ENCODE data around the gene MIPOL1. TPM values are rescaled to one million over a fixed set of nuclear protein-coding genes. Genes with fewer than 3 reads are reported as not detected.

MIPOL1 gene
- total and polyA plus RNA-seq, 2 experiments from 2014 or later: 16.6 to 24.8 TPM

- Mint-ChIP-seq H3K4me3 (no peak overlapping the region), H3K27me3 (ENCODE audit: insufficient read depth, low read depth, poor library complexity) (no peaks in the 10 kb centered on the region), H3K4me1 (0 out of 3 replicates have a peak, but pooled peaks cover 3% of the 10 kb centered on the region), H3K9me3 (no peaks in the 10 kb centered on the region), H3K27ac (no peak overlapping the region), H3K36me3 (ENCODE audit: low read depth) (no peaks in the 10 kb centered on the region)
- Histone ChIP-seq H3K9me2 (ENCODE audit: insufficient read depth) (no peaks in the 10 kb centered on the region), H3K4me2 (no peak overlapping the region), H4K20me1 (replicated peaks; ENCODE audit: insufficient read depth) (no peaks in the 10 kb centered on the region), H3K4me1 (ENCODE audit: insufficient read depth) (no peaks in the 10 kb centered on the region), H3K4me3 (no peak overlapping the region), H3K27me3 (ENCODE audit: insufficient read depth) (no peaks in the 10 kb centered on the region), H3K27ac (ENCODE audit: low read depth) (no peak overlapping the region), H2AFZ (no peak overlapping the region), H3F3A (replicated peaks; ENCODE audit: low read depth) (no peaks in the 10 kb centered on the region), H3K79me2 (replicated peaks; ENCODE audit: insufficient read depth) (no peaks in the 10 kb centered on the region), H3K36me3 (ENCODE audit: insufficient read depth) (no peaks in the 10 kb centered on the region)
- DNase-seq (ENCODE audit: low spot score): no peak
- no peak for TF ChIP-seq ZNF114 (CRISPR knock-in tag; IDR thresholded peaks at IDR 0.05)
- no peak for TF ChIP-seq ZNF462 (CRISPR knock-in tag; IDR thresholded peaks at IDR 0.05)
- TF ChIP-seq ZNF331 (CRISPR knock-in tag; IDR thresholded peaks at IDR 0.05; ENCODE audit: low read depth): no peak
- no peak for TF ChIP-seq REST (IDR thresholded peaks at IDR 0.05; ENCODE audit: unreplicated experiment)
- TF ChIP-seq NANOG (IDR thresholded peaks at IDR 0.05; ENCODE audit: borderline replicate concordance): no peak
- TF ChIP-seq CREB1 (CRISPR knock-in tag; IDR thresholded peaks at IDR 0.05; ENCODE audit: low read depth): no peak
- no peak for TF ChIP-seq EZH2 (IDR thresholded peaks at IDR 0.05; ENCODE audit: low read depth, unreplicated experiment)
- no peak for TF ChIP-seq POLR2AphosphoS5 (IDR thresholded peaks at IDR 0.05; ENCODE audit: low read depth)
- TF ChIP-seq JUNB (IDR thresholded peaks at IDR 0.05; ENCODE audit: unreplicated experiment): no peak
- TF ChIP-seq STAT1 (IDR thresholded peaks at IDR 0.05; ENCODE audit: unreplicated experiment): no peak
- ATAC-seq: no peak
Measured at GRCh38 chr14:37318938-37319337, 121.2 kb downstream of the MIPOL1 start.

Data from GM23338 (cell line).